ENCODE data around the gene PRKCZ.
"Not testable (repeated sequence)": the region's sequence is repeated elsewhere in the genome, so short reads cannot be mapped to it uniquely, and the experiment has no call there.

PRKCZ gene

GRCh38 chr1:2121101-2121691 is 71.0 kb downstream of the PRKCZ start:
- no peak for TF ChIP-seq CTCF (IDR thresholded peaks at IDR 0.05; ENCODE audit: unreplicated experiment in 3 of 3)
- no peaks in the 10 kb centered on the region for H3K4me1 Mint-ChIP-seq
- peaks cover 24% of the 10 kb centered on the region for H3K9me3 Mint-ChIP-seq
- H3K27ac Mint-ChIP-seq = no peak overlapping the region
- H3K27me3 Mint-ChIP-seq (ENCODE audit: low read depth) = peaks cover 22% of the 10 kb centered on the region
- peaks cover 25% of the 10 kb centered on the region for H3K36me3 Mint-ChIP-seq (ENCODE audit: low read depth)
- no peak overlapping the region for H3K4me3 Mint-ChIP-seq

- not testable (repeated sequence) for H3K4me3 Mint-ChIP-seq, H3K27ac Mint-ChIP-seq, H3K4me1 Mint-ChIP-seq
- H3K36me3 Mint-ChIP-seq (ENCODE audit: low read depth) = peaks cover 25% of the 10 kb centered on the region
- peaks cover 24% of the 10 kb centered on the region for H3K9me3 Mint-ChIP-seq
- peaks cover 16% of the 10 kb centered on the region for H3K27me3 Mint-ChIP-seq (ENCODE audit: low read depth)
These were observed 71.6 kb downstream of the PRKCZ start for GRCh38 chr1:2121794-2122193.

- H3K36me3 Mint-ChIP-seq (ENCODE audit: low read depth) = peaks cover 14% of the 10 kb centered on the region
- no peaks in the 10 kb centered on the region for H3K4me1 Mint-ChIP-seq
- H3K9me3 Mint-ChIP-seq = peaks cover 12% of the 10 kb centered on the region
- H3K27ac Mint-ChIP-seq = peak overlapping the region in 1 of 3 experiments; percentile 76
- TF ChIP-seq CTCF (IDR thresholded peaks at IDR 0.05; ENCODE audit: unreplicated experiment in 3 of 3) = no peak
- peaks cover 7% of the 10 kb centered on the region for H3K27me3 Mint-ChIP-seq (ENCODE audit: low read depth)
- H3K4me3 Mint-ChIP-seq = no peak overlapping the region
These were observed 74.4 kb downstream of the PRKCZ start for GRCh38 chr1:2124446-2125198.

- no peak for TF ChIP-seq CTCF (IDR thresholded peaks at IDR 0.05; ENCODE audit: unreplicated experiment in 3 of 3)
- H3K27me3 Mint-ChIP-seq (ENCODE audit: low read depth) = peaks cover 7% of the 10 kb centered on the region
- no peaks in the 10 kb centered on the region for H3K4me1 Mint-ChIP-seq
- no peak overlapping the region for H3K27ac Mint-ChIP-seq
- H3K4me3 Mint-ChIP-seq = no peak overlapping the region
- H3K36me3 Mint-ChIP-seq (ENCODE audit: low read depth) = peaks cover 12% of the 10 kb centered on the region
- H3K9me3 Mint-ChIP-seq = peaks cover 7% of the 10 kb centered on the region
These were observed 75.4 kb downstream of the PRKCZ start for GRCh38 chr1:2125350-2126211.

- Mint-ChIP-seq H3K9me3 (no peaks in the 10 kb centered on the region), H3K4me1 (no peaks in the 10 kb centered on the region), H3K27ac (no peak overlapping the region), H3K36me3 (ENCODE audit: low read depth) (peaks cover 3% of the 10 kb centered on the region), H3K4me3 (no peak overlapping the region), H3K27me3 (ENCODE audit: low read depth) (peaks cover 7% of the 10 kb centered on the region)
- TF ChIP-seq CTCF (IDR thresholded peaks at IDR 0.05; ENCODE audit: unreplicated experiment in 3 of 3) = no peak
These were observed 76.3 kb downstream of the PRKCZ start for GRCh38 chr1:2126331-2127186.
